Tibial nerve (tissue), 3 donors: ENCODE data around the gene USE1.

Source experiments
- POLR2A ChIP-seq, 2 donors: fragments of 450-650 bp; IDR thresholded peaks; one replicate each; pipeline ENCODE4 v1.6.1; 2017; ENCODE audit warnings: antibody characterized with exemption in 2 of 2, mild to moderate bottlenecking in 2 of 2, moderate library complexity in 2 of 2
- TF ChIP-seq, protein P1 (sequence below), 5 experiments: fragments of 200-600 bp in 3 of 5; fragments of 450-650 bp in 2 of 5; sonication (generic) in 3 of 5; IDR thresholded peaks; one replicate each; pipeline ENCODE4 v1.5.1; 2016 to 2019; ENCODE audit warnings: antibody characterized with exemption in 5 of 5, mild to moderate bottlenecking in 3 of 5, moderate library complexity in 2 of 5

DNA sequence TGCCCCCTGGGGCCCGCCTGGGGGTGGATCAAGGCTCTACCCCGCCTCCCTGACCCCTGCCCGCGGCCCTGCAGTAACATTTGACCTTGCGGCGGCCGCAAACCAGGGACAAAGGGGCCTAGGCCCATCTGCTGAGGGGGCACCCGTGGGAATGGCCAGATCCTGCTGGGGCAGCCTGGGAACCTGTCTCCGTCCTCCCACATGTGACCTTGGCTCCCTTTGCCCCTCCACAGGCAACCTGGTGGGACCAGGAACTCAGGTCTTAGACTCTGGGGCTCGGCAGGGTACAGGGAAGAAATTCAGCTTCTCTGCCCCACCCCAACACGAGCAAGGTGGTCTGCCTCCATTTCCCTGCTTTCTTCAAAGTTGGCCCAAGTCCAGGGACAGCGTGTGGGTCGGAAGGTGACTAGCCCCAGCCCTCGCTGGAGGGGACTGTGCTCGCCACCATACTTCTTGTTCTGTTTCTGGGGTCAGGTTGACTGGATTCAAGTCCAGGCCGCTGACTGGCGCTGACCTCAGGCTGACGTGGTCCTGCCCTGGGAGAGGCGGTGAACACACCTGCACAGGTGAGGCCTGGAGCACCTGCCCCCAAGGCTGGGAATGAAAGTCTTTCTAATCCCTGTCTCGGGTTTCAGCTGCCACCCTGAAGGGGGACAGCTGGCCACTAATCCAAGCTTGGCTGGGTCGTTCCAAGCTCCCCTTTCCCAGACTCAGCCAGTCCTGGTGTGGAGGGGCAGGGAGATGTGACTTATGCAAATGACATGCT is 33.0 kb downstream of the USE1 start:
- no peak for TF ChIP-seq POLR2A (IDR thresholded peaks at IDR 0.05)
- TF ChIP-seq, protein P1, sequence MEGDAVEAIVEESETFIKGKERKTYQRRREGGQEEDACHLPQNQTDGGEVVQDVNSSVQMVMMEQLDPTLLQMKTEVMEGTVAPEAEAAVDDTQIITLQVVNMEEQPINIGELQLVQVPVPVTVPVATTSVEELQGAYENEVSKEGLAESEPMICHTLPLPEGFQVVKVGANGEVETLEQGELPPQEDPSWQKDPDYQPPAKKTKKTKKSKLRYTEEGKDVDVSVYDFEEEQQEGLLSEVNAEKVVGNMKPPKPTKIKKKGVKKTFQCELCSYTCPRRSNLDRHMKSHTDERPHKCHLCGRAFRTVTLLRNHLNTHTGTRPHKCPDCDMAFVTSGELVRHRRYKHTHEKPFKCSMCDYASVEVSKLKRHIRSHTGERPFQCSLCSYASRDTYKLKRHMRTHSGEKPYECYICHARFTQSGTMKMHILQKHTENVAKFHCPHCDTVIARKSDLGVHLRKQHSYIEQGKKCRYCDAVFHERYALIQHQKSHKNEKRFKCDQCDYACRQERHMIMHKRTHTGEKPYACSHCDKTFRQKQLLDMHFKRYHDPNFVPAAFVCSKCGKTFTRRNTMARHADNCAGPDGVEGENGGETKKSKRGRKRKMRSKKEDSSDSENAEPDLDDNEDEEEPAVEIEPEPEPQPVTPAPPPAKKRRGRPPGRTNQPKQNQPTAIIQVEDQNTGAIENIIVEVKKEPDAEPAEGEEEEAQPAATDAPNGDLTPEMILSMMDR (IDR thresholded peaks at IDR 0.05) = no peak
